Lower leg skin (tissue), 3 donors: ENCODE measurements around the gene IDI2.

Experiments used
- POLR2A ChIP-seq, 2 donors: fragments of 450-650 bp; IDR thresholded peaks; one replicate each; pipeline ENCODE4 v1.6.1; 2016 to 2017; ENCODE audit warnings: antibody characterized with exemption in 2 of 2, mild to moderate bottlenecking in 1 of 2, moderate library complexity in 1 of 2
- TF ChIP-seq, protein P1 (sequence below), 3 donors: fragments of 450-650 bp; IDR thresholded peaks; one replicate each; pipeline ENCODE4 v1.5.1; 2016; ENCODE audit warnings: antibody characterized with exemption in 3 of 3, mild to moderate bottlenecking in 3 of 3, moderate library complexity in 2 of 3

DNA sequence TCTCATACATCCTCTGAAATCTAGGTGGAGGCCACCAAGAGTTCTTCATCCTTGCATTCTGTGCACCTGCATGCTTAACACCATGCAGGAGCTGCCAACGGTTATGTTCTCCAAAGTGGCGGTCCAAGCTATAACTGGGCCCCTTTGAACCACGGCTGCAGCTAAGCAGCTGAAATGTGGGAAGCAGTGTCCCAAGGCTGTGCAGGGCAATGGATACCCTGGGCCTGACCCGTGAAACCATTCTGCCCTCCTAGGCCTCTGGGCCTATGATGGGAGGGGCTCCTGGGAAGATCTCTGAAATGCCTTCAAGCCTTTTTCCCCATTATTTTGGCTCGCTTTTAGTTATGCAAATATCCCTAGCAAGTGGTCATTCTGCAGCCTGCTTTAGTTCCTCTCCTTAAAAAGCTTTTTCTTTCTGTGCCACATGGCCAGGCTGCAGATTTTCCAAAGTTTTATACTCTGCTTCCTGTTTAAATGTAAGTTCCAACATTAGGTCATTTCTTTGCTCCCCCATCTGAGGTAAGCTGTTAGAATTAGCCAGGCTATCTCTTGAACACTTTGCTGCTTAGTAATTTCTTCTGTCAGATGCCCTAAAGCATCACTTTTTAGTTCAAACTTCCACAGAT, 45.1 kb downstream of the IDI2 start:
- TF ChIP-seq, protein P1, sequence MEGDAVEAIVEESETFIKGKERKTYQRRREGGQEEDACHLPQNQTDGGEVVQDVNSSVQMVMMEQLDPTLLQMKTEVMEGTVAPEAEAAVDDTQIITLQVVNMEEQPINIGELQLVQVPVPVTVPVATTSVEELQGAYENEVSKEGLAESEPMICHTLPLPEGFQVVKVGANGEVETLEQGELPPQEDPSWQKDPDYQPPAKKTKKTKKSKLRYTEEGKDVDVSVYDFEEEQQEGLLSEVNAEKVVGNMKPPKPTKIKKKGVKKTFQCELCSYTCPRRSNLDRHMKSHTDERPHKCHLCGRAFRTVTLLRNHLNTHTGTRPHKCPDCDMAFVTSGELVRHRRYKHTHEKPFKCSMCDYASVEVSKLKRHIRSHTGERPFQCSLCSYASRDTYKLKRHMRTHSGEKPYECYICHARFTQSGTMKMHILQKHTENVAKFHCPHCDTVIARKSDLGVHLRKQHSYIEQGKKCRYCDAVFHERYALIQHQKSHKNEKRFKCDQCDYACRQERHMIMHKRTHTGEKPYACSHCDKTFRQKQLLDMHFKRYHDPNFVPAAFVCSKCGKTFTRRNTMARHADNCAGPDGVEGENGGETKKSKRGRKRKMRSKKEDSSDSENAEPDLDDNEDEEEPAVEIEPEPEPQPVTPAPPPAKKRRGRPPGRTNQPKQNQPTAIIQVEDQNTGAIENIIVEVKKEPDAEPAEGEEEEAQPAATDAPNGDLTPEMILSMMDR (IDR thresholded peaks at IDR 0.05), result no peak
- TF ChIP-seq POLR2A (IDR thresholded peaks at IDR 0.05), result no peak
